ENCODE results near the gene C15orf39. TPM values are rescaled to one million over a fixed set of nuclear protein-coding genes. Genes with fewer than 3 reads are reported as not detected.

C15orf39 gene
- total RNA-seq, result 12.6 and 19.0 TPM in 2 replicates

GRCh38 chr15:75201616-75202250 is at the start of gene C15orf39:
Gene C15orf39 (plus strand): TSS chr15:75201882. CDS start chr15:75206049, 4,167 bp downstream.

GRCh38 chr15:75258034-75258433 is 56.4 kb downstream of the C15orf39 start, which contains the start of gene GOLGA6C:
Gene GOLGA6C (plus strand): TSS chr15:75258334. CDS start chr15:75258599, 265 bp downstream.

Other genes with a start within 250 kb of the C15orf39 start
- 18.3 and 22.4 TPM in 2 replicates for gene RPP25, start 245.1 kb upstream of the C15orf39 start, total RNA-seq
- gene SCAMP5, start 206.3 kb upstream of the C15orf39 start, total RNA-seq, result 2.1 and 4.7 TPM in 2 replicates
- gene PPCDC, start 178.3 kb upstream of the C15orf39 start, total RNA-seq, result 10.2 and 24.0 TPM in 2 replicates
- gene GOLGA6C, start 56.5 kb downstream of the C15orf39 start, total RNA-seq, result not detected in 2 replicates
- gene GOLGA6D, start 81.0 kb downstream of the C15orf39 start, total RNA-seq, result not detected in 2 replicates
- 68.0 and 86.5 TPM in 2 replicates for gene COMMD4, start 134.2 kb downstream of the C15orf39 start, total RNA-seq
- 4.0 and 4.4 TPM in 2 replicates for gene NEIL1, start 145.2 kb downstream of the C15orf39 start, total RNA-seq
- gene MAN2C1, start 166.7 kb downstream of the C15orf39 start, total RNA-seq, result 52.0 and 87.0 TPM in 2 replicates
- 22.4 and 27.6 TPM in 2 replicates for gene SIN3A, start 249.8 kb downstream of the C15orf39 start, total RNA-seq

Data from cardiac atrium fibroblast (primary cell).